CD4-positive, alpha-beta T cell treated with Interleukin-15 for 4 hours (primary cell): ENCODE measurements around the gene FAM83C.

Experiments used
- DNase-seq: peaks from one replicate; pipeline ENCODE4 v3.0.0-alpha.2; 2020; ENCODE audit warnings: low spot score

FAM83C gene

GRCh38 chr20:35291654-35292503 lies at the start of gene FAM83C:
Gene FAM83C (minus strand): TSS chr20:35292425. CDS start chr20:35292304, 121 bp downstream.
- no peak for DNase-seq

GRCh38 chr20:35341366-35342028 lies 49.3 kb upstream of the FAM83C start:
- DNase-seq = no peak

GRCh38 chr20:35340436-35340835 lies 48.2 kb upstream of the FAM83C start:
- DNase-seq = no peak

- no peak for DNase-seq
Measured at GRCh38 chr20:35339636-35340035, 47.4 kb upstream of the FAM83C start.

GRCh38 chr20:35339007-35339406 lies 46.8 kb upstream of the FAM83C start:
- no peak for DNase-seq

- DNase-seq = no peak
Measured at GRCh38 chr20:35334311-35335101, 42.3 kb upstream of the FAM83C start.

GRCh38 chr20:35333606-35334005 lies 41.4 kb upstream of the FAM83C start:
- no peak for DNase-seq

- no peak for DNase-seq
Measured at GRCh38 chr20:35332540-35333200, 40.4 kb upstream of the FAM83C start.

- no peak for DNase-seq
Measured at GRCh38 chr20:35329435-35330139, 37.4 kb upstream of the FAM83C start.

GRCh38 chr20:35328689-35329088 lies 36.5 kb upstream of the FAM83C start:
- DNase-seq = no peak

GRCh38 chr20:35328095-35328685 lies 36.0 kb upstream of the FAM83C start:
- DNase-seq = no peak

GRCh38 chr20:35327074-35327976 lies 35.1 kb upstream of the FAM83C start:
- no peak for DNase-seq

GRCh38 chr20:35326740-35327073 lies 34.5 kb upstream of the FAM83C start:
- DNase-seq = no peak

GRCh38 chr20:35326021-35326739 lies 34.0 kb upstream of the FAM83C start:
- no peak for DNase-seq

- no peak for DNase-seq
Measured at GRCh38 chr20:35325401-35325800, 33.2 kb upstream of the FAM83C start.

- DNase-seq = no peak
Measured at GRCh38 chr20:35320396-35321126, 28.3 kb upstream of the FAM83C start.

GRCh38 chr20:35319871-35320197 lies 27.6 kb upstream of the FAM83C start:
- DNase-seq = no peak

- no peak for DNase-seq
Measured at GRCh38 chr20:35319192-35319870, 27.1 kb upstream of the FAM83C start.
